SU-DHL-6 (cell line): ENCODE measurements around the gene COG1.

Experiments used
- H2AFZ ChIP-seq: fragments of 200-600 bp; sonication (generic); 2 replicates; pipeline ENCODE4 v1.6.1; 2014; ENCODE audit warnings: low read depth, mild to moderate bottlenecking, moderate library complexity, mixed read lengths, antibody characterized with exemption, low read length; ENCODE audit not compliant: severe bottlenecking
- H3F3A ChIP-seq: fragments of 200-600 bp; shearing (Covaris generic); 2 replicates; pipeline ENCODE4 v1.6.0; 2016; ENCODE audit warnings: antibody characterized with exemption, mild to moderate bottlenecking; ENCODE audit not compliant: insufficient read depth
- H3K27ac ChIP-seq: fragments of 200-600 bp; sonication (generic); 2 replicates; pipeline ENCODE4 v1.5.1; 2016; ENCODE audit warnings: low read depth, mild to moderate bottlenecking, low read length, moderate library complexity, mixed read lengths
- H3K27me3 ChIP-seq: fragments of 200-600 bp; sonication (generic), shearing (Covaris generic); 2 replicates; pipeline ENCODE4 v1.6.0; 2014; ENCODE audit warnings: mild to moderate bottlenecking, low read length
- H3K36me3 ChIP-seq: fragments of 200-600 bp; sonication (generic); 2 replicates; pipeline ENCODE4 v1.6.1; 2014; ENCODE audit warnings: mild to moderate bottlenecking, low read length, mixed read lengths
- H3K4me2 ChIP-seq: fragments of 300-600, 200-600 bp; shearing (Covaris generic), sonication (generic); 2 replicates; pipeline ENCODE4 v1.6.0; 2014; ENCODE audit warnings: low read length, low read depth, mild to moderate bottlenecking; ENCODE audit not compliant: poor library complexity, severe bottlenecking
- H3K4me3 ChIP-seq: fragments of 200-600 bp; sonication (generic); 2 replicates; pipeline ENCODE4 v1.5.1; 2014; ENCODE audit warnings: antibody characterized with exemption, low read length, mild to moderate bottlenecking, mixed read lengths; ENCODE audit not compliant: insufficient read depth, poor library complexity, severe bottlenecking
- H3K79me2 ChIP-seq: fragments of 200-600 bp; sonication (generic); 2 replicates; pipeline ENCODE4 v1.6.1; 2014; ENCODE audit warnings: mild to moderate bottlenecking, low read length, moderate library complexity; ENCODE audit not compliant: insufficient read depth
- H3K9ac ChIP-seq: fragments of 200-600 bp; sonication (generic); 2 replicates; pipeline ENCODE4 v1.7.0; 2014; ENCODE audit warnings: mild to moderate bottlenecking, low read length
- H3K9me2 ChIP-seq: fragments of 200-600 bp; sonication (generic); replicated peaks from 2 replicates; pipeline ENCODE4 v1.6.1; 2014; ENCODE audit warnings: low read length; ENCODE audit not compliant: insufficient read depth
- H3K9me3 ChIP-seq: fragments of 200-600 bp; sonication (generic); 2 replicates; pipeline ENCODE4 v1.6.1; 2014; ENCODE audit warnings: low read length, mixed read lengths; ENCODE audit not compliant: insufficient read depth
- H4K20me1 ChIP-seq: fragments of 200-600 bp; sonication (generic); 2 replicates; pipeline ENCODE4 v1.6.1; 2014; ENCODE audit warnings: low read depth, mild to moderate bottlenecking, antibody characterized with exemption, low read length, moderate library complexity, mixed read lengths
- EZH2phosphoT487 ChIP-seq: fragments of 200-600 bp; sonication (generic), shearing (Covaris generic); conservative IDR thresholded peaks from 2 replicates; pipeline ENCODE4 v1.6.1; 2018; ENCODE audit warnings: mild to moderate bottlenecking, antibody characterized with exemption, low read length, moderate library complexity, mixed read lengths
- TF ChIP-seq, protein P1 (sequence below): fragments of 200-600 bp; sonication (generic); IDR thresholded peaks from one replicate; pipeline ENCODE4 v1.5.1; 2017; ENCODE audit warnings: antibody characterized with exemption, mild to moderate bottlenecking, low read length, moderate library complexity; ENCODE audit not compliant: insufficient read depth, poor library complexity, severe bottlenecking

The COG1 gene

GRCh38 chr17:73215447-73215846 lies 22.6 kb downstream of the COG1 start:
- Histone ChIP-seq H3F3A (no peaks in the 10 kb centered on the region), H3K9me2 (no peaks in the 10 kb centered on the region), H3K9me3 (no peaks in the 10 kb centered on the region), H3K9ac (no peak overlapping the region), H3K27ac (no peak overlapping the region), H3K36me3 (peaks cover 2% of the 10 kb centered on the region; the same call in 1 of the 2 replicates), H3K4me2 (no peak overlapping the region), H3K27me3 (no peaks in the 10 kb centered on the region), H2AFZ (no peak overlapping the region), H3K79me2 (peaks cover 5% of the 10 kb centered on the region; the same call in 1 of the 2 replicates), H3K4me3 (no peak overlapping the region), H4K20me1 (peaks cover 3% of the 10 kb centered on the region; the same call in 1 of the 2 replicates)
- no peak for TF ChIP-seq EZH2phosphoT487
- TF ChIP-seq, protein P1, sequence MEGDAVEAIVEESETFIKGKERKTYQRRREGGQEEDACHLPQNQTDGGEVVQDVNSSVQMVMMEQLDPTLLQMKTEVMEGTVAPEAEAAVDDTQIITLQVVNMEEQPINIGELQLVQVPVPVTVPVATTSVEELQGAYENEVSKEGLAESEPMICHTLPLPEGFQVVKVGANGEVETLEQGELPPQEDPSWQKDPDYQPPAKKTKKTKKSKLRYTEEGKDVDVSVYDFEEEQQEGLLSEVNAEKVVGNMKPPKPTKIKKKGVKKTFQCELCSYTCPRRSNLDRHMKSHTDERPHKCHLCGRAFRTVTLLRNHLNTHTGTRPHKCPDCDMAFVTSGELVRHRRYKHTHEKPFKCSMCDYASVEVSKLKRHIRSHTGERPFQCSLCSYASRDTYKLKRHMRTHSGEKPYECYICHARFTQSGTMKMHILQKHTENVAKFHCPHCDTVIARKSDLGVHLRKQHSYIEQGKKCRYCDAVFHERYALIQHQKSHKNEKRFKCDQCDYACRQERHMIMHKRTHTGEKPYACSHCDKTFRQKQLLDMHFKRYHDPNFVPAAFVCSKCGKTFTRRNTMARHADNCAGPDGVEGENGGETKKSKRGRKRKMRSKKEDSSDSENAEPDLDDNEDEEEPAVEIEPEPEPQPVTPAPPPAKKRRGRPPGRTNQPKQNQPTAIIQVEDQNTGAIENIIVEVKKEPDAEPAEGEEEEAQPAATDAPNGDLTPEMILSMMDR: no peak

DNA sequence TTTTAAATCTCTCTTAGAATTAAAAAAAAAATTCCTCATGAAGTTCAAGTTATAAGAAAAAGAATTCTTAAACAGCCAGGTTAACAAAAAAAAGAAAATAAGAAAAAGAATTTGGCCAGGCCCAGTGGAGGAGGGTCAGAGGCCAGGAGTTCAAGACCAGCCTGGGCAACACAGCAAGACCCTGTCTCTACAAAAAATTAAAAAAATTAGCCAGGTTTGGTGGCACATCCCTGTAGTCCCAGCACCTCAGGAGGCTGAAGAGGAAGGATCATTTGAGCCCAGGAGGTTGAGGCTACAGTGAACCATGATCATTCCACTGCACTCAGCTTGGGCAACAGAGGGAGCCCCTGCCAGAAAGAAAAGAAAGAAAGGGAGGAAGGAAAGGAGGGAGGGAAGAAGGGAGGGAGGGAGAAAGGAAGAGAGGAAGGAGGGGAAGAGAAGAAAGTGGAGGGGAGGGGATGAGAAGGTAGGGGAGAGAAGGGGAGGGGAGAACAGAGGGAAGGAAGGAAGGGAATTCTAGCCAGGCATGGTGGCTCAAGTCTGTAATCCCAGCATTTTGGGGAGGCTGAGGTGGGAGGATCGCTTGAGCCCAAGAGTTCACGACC lies 30.9 kb downstream of the COG1 start:
- Histone ChIP-seq H2AFZ (no peak overlapping the region), H3K4me3 (no peak overlapping the region), H3K27me3 (no peaks in the 10 kb centered on the region), H4K20me1 (peaks cover 3% of the 10 kb centered on the region; the same call in 1 of the 2 replicates), H3K36me3 (no peaks in the 10 kb centered on the region), H3K9me3 (no peaks in the 10 kb centered on the region), H3K79me2 (peaks cover 61% of the 10 kb centered on the region), H3K4me2 (no peak overlapping the region), H3K27ac (no peak overlapping the region), H3K9ac (no peak overlapping the region), H3K9me2 (no peaks in the 10 kb centered on the region), H3F3A (no peaks in the 10 kb centered on the region)
- TF ChIP-seq EZH2phosphoT487: no peak
- TF ChIP-seq, protein P1: no peak

GRCh38 chr17:73224237-73224636 lies 31.4 kb downstream of the COG1 start:
- H3F3A ChIP-seq: no peaks in the 10 kb centered on the region
- H3K9me3 ChIP-seq: no peaks in the 10 kb centered on the region
- peaks cover 66% of the 10 kb centered on the region for H3K79me2 ChIP-seq
- H3K4me2 ChIP-seq: no peak overlapping the region
- TF ChIP-seq, protein P1: no peak
- TF ChIP-seq EZH2phosphoT487: no peak
- H3K9me2 ChIP-seq: no peaks in the 10 kb centered on the region
- no peak overlapping the region for H3K9ac ChIP-seq
- H3K27ac ChIP-seq: no peak overlapping the region
- peaks cover 3% of the 10 kb centered on the region; the same call in 1 of the 2 replicates for H4K20me1 ChIP-seq
- no peak overlapping the region for H2AFZ ChIP-seq
- H3K4me3 ChIP-seq: no peak overlapping the region
- H3K36me3 ChIP-seq: no peaks in the 10 kb centered on the region
- no peaks in the 10 kb centered on the region for H3K27me3 ChIP-seq
